Gastrocnemius medialis (tissue), 4 donors: ENCODE data around the gene ZSCAN10. TPM values are rescaled to one million over a fixed set of nuclear protein-coding genes. Genes with fewer than 3 reads are reported as not detected.

Experiments
- ATAC-seq, 2 donors: fragments of 150-250 bp; one replicate each; pipeline ENCODE4 v1.9.1; 2016
- DNase-seq, 2 donors: peaks; one replicate each; pipeline ENCODE4 v3.0.0-alpha.2; 2019
- H3K27ac ChIP-seq, 4 donors: fragments of 200-600 bp; sonication (generic); 1 replicate in 1 of 4; 2 replicates in 3 of 4; pipeline ENCODE4 v1.5.1; 2016 to 2018; ENCODE audit warnings: mild to moderate bottlenecking in 2 of 4, moderate library complexity in 1 of 4
- H3K27me3 ChIP-seq, 3 donors: fragments of 200-600 bp; sonication (generic) in 2 of 3; 1 replicate in 1 of 3; 2 replicates in 2 of 3; pipeline versions ENCODE4 v1.5.1 to v1.6.0; 2016 to 2019; ENCODE audit warnings: mild to moderate bottlenecking in 1 of 3, moderate library complexity in 1 of 3
- H3K36me3 ChIP-seq, 2 donors: fragments of 200-600 bp; sonication (generic) in 1 of 2; one replicate each; pipeline ENCODE4 v1.5.1; 2017 to 2018
- H3K4me1 ChIP-seq, 2 donors: fragments of 200-600 bp; sonication (generic) in 1 of 2; one replicate each; pipeline ENCODE4 v1.5.1; 2016 to 2017; ENCODE audit warnings: mild to moderate bottlenecking in 2 of 2
- H3K4me3 ChIP-seq, 4 donors: fragments of 200-600 bp; sonication (generic) in 3 of 4; 1 replicate in 1 of 4; 2 replicates in 3 of 4; pipeline ENCODE4 v1.5.1; 2016 to 2019; ENCODE audit warnings: mild to moderate bottlenecking in 2 of 4
- H3K9me3 ChIP-seq, 3 donors: fragments of 200-600 bp; sonication (generic) in 2 of 3; 1 replicate in 1 of 3; 2 replicates in 2 of 3; pipeline ENCODE4 v1.5.1; 2016 to 2019
- CTCF ChIP-seq, 5 experiments: fragments of 450-650 bp in 3 of 5; fragments of 200-600 bp in 2 of 5; sonication (generic) in 2 of 5; IDR thresholded peaks in 4 of 5; conservative IDR thresholded peaks in 1 of 5; 1 replicate in 4 of 5; 2 replicates in 1 of 5; pipeline ENCODE4 v1.5.1; 2016 to 2019; ENCODE audit warnings: antibody characterized with exemption in 5 of 5, mild to moderate bottlenecking in 3 of 5, moderate library complexity in 3 of 5
- POLR2A ChIP-seq, 2 donors: fragments of 450-650 bp; IDR thresholded peaks; one replicate each; pipeline ENCODE4 v1.6.1; 2017; ENCODE audit warnings: antibody characterized with exemption in 2 of 2, mild to moderate bottlenecking in 2 of 2, moderate library complexity in 2 of 2
- in situ Hi-C, 4 donors: fragments of 200-750 bp; cut with MboI; loops; one replicate each; pipeline versions ENCODE4 v1.15.0 to v1.8.0; 2017; ENCODE audit warnings: low sequenced_read_pairs in 4 of 4
- intact Hi-C: fragments of 100-400 bp; cut with DNase I; formaldehyde crosslinking; loops from one replicate; pipeline ENCODE4 v1.15.1; 2023; ENCODE audit warnings: low total_unique reads
- total RNA-seq, 4 donors: library from RNA; depleted of rRNA; stranded (reverse); fragments of >200 nt; gene quantifications; one replicate each; pipeline versions ENCODE4 v1.1.0 to v1.2.3, GENCODE V29; 2016

Gene ZSCAN10
- total RNA-seq, 4 donors from 2014 or later = not detected

GRCh38 chr16:3091551-3091950, 7.5 kb downstream of the ZSCAN10 start:
- Histone ChIP-seq H3K36me3 (no peaks in the 10 kb centered on the region), H3K4me1 (peaks cover 0 to 4% of the 10 kb centered on the region in 2 donors), H3K27ac (no peak overlapping the region), H3K9me3 (no peaks in the 10 kb centered on the region), H3K4me3 (no peak overlapping the region), H3K27me3 (peaks cover 0 to 8% (median 6%) of the 10 kb centered on the region in 3 donors)
- ATAC-seq (no peak), DNase-seq (no peak)
- intact Hi-C loops = no loop called here
- in situ Hi-C loops = no loop called here
- no peak for TF ChIP-seq POLR2A (IDR thresholded peaks at IDR 0.05)
- no peak for TF ChIP-seq CTCF (IDR thresholded peaks at IDR 0.05 in 4 of 5, conservative IDR thresholded peaks at IDR 0.05 in 1 of 5)

- Histone ChIP-seq H3K27ac (no peak overlapping the region), H3K9me3 (no peaks in the 10 kb centered on the region), H3K27me3 (peaks cover 0 to 8% (median 6%) of the 10 kb centered on the region in 3 donors), H3K36me3 (no peaks in the 10 kb centered on the region), H3K4me1 (peaks cover 0 to 4% of the 10 kb centered on the region in 2 donors), H3K4me3 (no peak overlapping the region)
- no peak for TF ChIP-seq POLR2A (IDR thresholded peaks at IDR 0.05)
- no peak for TF ChIP-seq CTCF (IDR thresholded peaks at IDR 0.05 in 4 of 5, conservative IDR thresholded peaks at IDR 0.05 in 1 of 5)
- in situ Hi-C loops (no loop called here), intact Hi-C loops (no loop called here)
- ATAC-seq (no peak), DNase-seq (no peak)
Observed at GRCh38 chr16:3089717-3090592, 9.1 kb downstream of the ZSCAN10 start.

GRCh38 chr16:3088925-3089716, 10.0 kb downstream of the ZSCAN10 start:
- H3K27me3 ChIP-seq = peaks cover 0 to 8% (median 6%) of the 10 kb centered on the region in 3 donors
- TF ChIP-seq POLR2A (IDR thresholded peaks at IDR 0.05) (no peak), CTCF (IDR thresholded peaks at IDR 0.05 in 4 of 5, conservative IDR thresholded peaks at IDR 0.05 in 1 of 5) (no peak)
- intact Hi-C loops = no loop called here
- H3K36me3 ChIP-seq = no peaks in the 10 kb centered on the region
- no peak overlapping the region for H3K4me3 ChIP-seq
- DNase-seq = no peak
- in situ Hi-C loops = no loop called here
- H3K4me1 ChIP-seq = peaks cover 0 to 4% of the 10 kb centered on the region in 2 donors
- no peak for ATAC-seq
- no peaks in the 10 kb centered on the region for H3K9me3 ChIP-seq
- no peak overlapping the region for H3K27ac ChIP-seq

GRCh38 chr16:3088450-3088849, 10.6 kb downstream of the ZSCAN10 start:
- TF ChIP-seq CTCF (IDR thresholded peaks at IDR 0.05 in 4 of 5, conservative IDR thresholded peaks at IDR 0.05 in 1 of 5) = no peak
- no peak for TF ChIP-seq POLR2A (IDR thresholded peaks at IDR 0.05)
- Histone ChIP-seq H3K36me3 (no peaks in the 10 kb centered on the region), H3K4me3 (no peak overlapping the region), H3K27ac (no peak overlapping the region), H3K9me3 (no peaks in the 10 kb centered on the region), H3K4me1 (peaks cover 0 to 4% of the 10 kb centered on the region in 2 donors), H3K27me3 (peaks cover 0 to 8% (median 6%) of the 10 kb centered on the region in 3 donors)
- in situ Hi-C loops (no loop called here), intact Hi-C loops (no loop called here)
- no peak for ATAC-seq
- no peak for DNase-seq
